NCI-H345 (cell line): ENCODE measurements around the gene STX8.
"Not testable (repeated sequence)": the region's sequence is repeated elsewhere in the genome, so short reads cannot be mapped to it uniquely, and the experiment has no call there.

Source experiments
- DNase-seq: peaks from one replicate; lab custom pipeline; 2025; lab: John Stamatoyannopoulos, UW

Gene STX8

DNA sequence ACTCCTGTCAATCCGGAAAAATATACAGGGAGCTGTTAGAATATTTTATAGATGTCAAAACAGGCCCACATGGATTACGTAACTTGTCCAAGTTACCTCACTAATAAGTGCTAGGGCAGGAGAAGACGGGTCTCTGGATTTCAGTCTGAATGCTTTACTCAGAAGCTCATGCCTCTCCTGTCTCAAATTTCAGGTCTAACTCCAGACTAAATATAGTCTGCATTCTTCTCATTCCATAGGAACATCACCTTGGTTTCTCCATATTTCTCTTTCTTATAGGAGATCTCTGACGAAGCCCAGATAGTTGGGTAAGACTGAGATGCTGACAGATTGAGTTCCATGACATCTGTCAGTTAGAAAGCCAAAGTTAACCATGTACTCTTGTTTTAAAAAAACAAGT, 174.2 kb downstream of the STX8 start:
- DNase-seq, result no peak

DNA sequence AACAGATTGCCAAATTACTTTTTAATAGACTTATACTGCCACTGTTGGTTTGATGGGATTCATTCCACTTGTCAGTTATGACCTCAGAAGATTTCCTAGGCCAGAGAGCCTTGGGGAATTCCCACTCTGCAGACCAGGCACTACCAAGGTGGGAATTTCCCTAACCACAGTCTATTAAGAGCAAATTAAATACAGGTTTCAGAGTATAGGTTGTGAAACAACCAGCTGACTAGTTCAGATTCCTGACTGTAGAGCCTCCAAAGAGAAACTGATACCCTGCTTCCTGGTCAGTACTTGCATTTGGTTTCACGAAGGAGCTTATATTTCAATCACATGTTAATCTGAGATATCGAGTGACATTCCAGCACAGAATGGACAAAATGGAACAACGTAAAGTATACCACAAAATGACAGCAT, 186.5 kb downstream of the STX8 start:
- no peak for DNase-seq

DNA sequence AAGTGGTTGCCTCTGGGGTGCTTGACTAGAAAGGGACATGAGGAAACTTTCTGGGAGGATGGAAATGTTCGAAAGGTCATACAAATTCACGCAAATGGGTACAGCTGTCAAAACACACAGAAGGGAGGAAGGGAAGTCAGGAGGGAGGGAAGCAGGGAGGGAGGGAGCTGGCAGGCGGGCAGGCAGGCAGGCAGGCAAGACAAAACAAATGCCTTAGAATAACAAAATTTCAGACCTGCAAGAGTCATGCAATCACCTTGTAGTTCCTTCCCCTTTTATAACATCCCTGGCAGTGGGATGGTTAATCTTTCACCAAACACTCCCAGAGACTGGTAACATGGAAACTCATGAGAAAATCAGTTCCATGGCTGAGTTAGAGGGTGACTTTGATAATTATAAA, 189.2 kb downstream of the STX8 start:
- no peak for DNase-seq

DNA sequence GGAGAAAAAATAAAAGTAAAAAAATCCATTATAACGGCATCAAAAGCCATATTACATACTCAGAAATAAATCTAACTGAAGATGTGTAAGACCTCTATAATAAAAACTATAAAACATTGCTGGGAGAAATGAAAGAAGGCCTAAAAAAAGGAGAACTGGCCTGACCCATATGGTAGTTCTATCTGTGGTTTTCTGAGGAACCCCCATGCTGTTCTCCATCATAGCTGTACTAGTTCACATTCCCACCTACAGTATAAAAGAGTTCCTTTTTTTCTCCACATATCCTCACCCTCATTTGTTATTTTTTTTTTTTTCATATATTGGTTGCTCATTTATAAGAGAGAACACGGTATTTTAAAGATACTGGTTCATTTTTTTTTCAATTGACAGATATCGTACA, 191.8 kb downstream of the STX8 start:
- DNase-seq, result no peak

DNA sequence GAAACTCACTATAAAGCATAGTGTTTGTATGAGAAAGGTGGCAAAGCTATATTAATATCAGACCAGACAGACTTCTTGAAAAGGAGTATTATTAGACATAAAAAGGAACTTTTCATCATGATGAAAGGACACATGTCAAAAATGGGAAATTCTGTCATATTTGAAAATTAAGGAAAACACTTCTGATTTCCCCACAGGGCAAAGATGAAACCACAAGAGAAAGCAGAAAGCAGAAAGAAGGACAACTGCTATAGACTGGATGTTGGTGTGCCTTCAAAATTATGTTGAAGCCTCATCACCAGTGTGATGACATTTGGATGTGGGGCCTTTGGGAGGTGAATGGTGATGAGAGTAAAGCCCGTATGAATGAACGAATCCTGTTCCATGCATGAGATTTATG, 193.0 kb downstream of the STX8 start:
- no peak for DNase-seq

DNA sequence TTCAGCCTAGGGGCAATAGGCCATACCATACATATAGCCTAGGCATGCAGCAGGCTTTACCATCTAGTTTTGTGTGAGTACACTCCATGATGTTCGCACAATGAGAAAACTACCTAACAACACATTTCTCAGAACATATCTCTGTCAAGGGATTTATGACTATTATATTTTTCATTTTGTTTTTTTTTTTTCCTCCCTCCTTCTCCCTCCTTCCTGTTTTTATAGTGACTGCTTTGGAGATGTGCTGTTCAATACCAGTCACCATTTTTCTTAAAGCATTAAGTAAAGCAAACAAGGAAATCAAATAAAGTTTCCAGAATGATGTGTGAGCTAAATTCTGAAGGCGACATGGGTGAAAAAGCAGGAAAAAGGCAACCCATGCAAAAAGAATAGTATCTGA, 194.6 kb downstream of the STX8 start:
- no peak for DNase-seq

DNA sequence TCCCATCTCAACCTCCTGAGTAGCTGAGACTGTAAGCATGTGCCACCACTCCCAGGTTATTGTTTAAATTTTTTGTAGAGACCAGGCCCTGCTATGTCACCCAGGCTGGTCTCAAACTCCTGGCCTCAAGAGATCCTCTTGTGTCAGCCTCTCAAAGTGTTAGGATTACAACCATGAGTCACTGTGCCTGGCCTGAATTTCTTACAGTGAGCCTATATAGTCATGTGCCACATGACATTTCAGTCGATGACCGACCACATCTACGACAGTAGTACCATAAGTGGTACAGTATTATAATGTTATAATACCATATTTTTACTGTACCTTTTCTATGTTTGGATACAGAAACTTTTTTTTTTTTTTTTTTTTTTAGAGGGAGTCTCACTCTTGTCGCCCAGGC, 195.3 kb downstream of the STX8 start:
- DNase-seq, result no peak

DNA sequence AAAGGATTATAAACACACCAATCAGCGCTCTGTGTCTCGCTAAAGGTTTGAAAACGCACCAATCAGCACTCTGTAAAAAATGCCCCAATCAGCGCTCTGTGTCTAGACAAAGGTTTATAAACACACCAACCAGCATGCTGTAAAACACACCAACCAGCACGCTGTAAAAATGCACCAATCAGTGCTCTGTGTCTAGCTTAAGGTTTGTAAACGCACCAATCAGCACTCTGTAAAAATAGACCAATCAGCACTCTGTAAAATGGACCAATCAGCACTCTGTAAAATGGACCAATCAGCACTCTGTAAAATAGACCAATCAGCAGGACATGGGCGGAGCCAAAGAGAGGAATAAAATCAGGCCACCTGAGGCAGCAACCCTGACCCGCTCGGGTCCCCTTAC, 199.4 kb downstream of the STX8 start:
- DNase-seq, result not testable (repeated sequence)

DNA sequence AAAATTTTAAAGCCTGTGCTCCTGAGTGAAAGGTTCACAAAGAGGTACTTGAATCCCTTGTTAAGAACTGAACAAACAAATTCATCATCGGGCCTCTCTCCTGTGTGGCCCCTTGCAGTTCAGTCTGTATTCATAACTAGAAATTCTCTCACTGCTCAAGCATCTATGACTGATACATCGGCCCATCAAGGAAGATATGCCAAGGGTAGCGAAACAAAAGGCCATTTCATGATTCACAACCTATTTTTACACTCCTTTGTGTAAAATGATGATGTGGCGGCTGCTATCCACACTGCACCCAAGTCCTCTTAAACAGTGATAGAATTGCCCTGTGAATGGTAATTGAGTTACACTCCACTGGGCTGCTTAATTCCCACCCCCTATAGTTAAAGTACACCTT, 204.6 kb downstream of the STX8 start:
- DNase-seq, result peak; percentile 93

DNA sequence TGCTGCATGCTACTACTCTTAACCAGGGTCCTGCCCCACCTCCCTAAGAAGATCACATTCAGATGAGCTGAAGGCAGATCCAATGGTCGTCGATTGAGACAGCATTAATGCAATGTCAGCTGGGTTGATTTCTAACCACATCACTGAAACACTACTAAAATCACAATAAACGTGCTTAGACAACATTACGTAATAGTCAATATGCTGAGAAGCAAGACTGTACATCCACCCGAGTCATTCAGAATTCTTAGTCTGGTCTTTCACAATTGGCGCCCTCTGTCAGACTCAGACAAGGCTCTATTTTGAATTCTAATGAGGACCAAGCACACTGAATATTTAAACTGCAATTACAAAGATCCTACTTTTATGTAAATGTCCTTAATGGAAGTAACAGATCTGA, 205.2 kb downstream of the STX8 start:
- peak; percentile 39 for DNase-seq

DNA sequence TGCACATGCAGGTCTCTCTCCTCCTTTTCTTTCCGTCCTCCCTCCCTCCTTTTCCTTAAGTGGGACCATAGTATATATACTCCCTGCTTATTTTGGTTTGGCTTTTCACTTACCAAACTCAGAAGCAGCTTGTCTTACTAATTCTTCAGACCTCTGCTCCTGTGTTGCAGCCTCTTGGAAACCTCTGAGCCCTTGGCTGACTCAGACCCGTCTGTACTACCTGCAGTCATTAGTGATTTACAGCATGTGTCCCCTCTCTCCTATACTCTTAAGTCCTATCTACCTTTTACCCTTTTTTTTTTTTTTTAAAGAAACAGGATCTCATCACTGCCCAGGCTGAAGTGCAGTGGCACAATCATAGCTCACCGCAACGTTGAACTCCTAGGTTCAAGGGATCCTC, 207.0 kb downstream of the STX8 start:
- DNase-seq, result no peak

DNA sequence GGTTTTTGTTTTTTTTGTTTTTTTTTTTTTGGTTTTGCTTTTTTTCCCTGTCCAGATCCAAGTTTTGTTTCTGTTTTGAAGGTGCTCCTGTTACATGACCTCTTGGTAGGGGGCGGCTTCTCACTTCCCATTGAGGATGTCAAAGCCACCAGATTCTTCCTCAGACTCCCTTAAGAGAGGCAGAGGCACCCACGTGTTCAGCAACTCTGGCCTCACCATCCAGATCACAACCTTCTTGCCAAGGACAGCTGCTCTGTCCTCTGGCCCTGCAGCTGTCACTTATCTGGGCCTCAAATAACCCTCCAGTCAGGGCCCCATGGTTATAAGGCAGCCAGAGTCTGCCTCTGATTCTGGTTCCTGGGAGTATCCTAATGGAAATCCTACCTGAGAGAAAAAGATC, 208.5 kb downstream of the STX8 start:
- DNase-seq, result no peak

DNA sequence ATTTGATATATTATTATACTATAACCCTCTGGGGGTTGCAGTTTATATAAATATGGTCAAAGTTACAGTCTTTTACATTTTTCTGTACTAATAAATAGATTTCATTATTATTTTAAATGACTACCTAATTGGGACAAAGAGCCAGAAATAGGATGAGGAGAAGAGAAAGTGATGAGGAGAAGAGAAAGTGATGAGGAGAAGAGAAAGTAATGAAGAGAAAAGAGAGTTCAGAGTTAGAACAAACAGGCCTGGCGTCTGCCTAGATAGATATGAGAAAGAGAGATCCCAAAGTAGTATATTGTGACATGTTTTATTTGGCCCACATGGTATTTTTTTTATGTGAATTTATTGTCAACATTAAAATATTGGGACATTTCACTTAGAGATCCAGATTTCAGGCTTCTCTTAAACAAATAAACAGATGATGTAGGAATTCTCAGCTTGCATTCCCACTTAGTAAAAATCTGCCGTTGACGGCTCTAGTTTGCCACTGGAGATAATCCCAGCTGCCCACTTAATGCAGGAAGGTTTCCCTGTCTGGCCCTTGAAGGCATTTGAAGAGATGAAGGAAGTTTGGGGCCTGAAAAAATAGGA, 210.7 kb downstream of the STX8 start:
- no peak for DNase-seq

DNA sequence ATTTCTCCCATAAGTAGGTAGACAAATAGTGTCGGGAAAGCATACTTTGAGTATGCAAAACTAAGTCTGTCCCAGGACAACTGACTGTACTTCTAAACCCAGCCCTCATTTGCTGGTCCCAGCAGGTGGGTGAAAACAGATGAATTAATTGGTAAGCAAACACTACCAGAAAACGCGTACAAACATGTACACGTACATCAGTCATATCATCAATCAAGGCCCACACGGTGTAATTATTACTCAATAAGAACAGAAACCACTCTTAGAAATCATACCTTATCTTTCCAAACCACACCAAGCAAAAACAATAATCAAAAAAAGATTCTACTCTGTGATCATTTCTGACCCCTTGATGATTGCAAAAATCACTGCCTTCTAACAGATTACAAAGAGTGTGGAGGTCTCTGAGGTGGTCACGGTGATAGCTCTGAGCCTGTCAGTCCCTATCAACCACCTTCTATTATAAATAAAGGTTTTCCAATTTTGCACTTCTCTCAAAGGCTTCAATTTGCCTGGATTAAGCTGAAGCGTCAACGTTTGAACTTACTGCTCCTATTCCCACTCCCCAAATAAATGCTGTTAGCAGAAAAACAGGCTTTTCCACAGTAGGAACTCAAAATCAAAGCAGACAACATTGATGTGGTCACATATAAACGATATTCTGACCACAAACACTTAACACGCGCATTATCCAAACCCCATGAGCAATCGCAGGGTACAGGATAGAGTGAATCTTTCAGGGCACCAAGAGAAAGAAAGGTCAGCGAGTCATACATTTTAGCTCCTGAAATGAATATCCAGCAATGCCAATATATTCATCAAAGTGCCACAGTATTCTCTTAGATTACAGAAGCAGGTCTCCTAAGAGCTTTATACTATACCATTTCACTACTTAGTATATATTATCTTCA, 211.9 kb downstream of the STX8 start:
- DNase-seq, result no peak

DNA sequence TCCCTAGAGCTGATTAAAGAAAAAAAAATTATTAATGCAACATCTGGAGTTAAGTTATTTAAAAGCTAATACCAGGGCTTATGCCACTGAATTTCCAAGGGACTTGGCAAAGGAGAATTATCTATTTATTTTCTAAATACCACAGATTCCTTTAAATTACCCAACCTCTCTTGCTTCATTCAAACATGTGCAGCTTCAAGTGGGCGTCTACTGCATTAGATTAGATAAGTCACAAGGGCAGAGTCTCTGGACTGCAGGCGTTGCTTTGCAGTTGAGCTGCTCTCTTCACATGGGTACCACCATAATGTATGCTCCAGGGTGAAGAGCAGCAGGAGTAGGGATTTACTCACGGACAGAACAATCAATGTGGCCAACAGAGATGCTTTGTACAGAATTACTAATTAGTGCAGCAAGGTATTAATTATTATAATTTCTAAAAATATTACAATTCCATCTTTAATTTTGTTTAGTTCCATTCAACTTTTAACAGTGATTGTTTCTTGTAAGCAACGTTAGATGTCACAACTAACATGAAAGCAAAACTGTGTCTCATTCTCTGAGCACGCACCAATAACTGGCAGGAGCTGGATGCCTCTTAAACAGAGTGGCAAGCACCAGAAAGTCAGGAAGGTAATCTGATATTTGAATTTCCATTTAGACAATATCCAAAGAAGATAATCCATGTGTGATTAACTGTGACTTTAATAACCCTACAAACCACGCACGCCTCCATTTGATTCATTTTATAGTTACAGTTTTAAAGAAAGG, 214.2 kb downstream of the STX8 start:
- DNase-seq, result no peak

DNA sequence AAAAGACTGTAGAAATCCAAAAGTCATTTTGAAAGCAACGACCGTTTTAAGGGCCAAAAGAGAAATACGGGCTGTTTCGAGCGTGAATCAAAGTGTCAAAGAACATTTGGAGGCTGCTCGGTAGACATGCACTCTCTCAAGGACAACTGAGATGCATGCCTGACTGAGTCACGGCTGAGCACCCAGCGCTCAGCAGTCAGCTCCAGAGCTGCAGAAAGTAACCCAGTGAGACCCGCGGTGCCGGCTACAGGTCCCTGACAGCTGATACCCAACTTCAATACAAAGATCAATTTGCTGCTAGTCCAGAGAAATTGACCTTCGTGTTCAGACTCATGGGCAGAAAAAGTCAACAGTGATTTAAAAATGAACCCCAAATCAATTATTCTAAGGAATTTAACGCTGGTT, 214.9 kb downstream of the STX8 start:
- no peak for DNase-seq

DNA sequence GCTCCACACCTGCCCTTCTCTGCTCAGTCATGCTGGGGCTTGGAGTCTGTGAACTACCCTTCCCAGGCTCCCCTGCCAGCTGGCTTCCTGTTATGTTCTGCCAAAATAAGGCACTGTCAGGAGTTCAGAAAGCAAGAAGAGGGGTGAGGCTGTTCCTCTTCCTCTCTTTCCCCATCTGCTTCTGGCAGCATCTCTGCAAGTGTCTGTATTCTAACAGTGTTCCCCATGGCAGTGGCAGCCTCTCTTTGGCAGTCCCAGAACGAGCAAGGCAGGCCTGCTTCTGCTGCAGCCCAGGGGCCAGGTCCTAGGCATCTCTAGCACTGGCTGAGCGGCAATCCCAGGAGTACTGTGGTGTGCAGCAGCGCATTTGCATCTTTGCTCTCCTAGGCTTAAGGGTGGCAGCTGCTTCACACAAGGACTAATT, 219.1 kb downstream of the STX8 start:
- no peak for DNase-seq

DNA sequence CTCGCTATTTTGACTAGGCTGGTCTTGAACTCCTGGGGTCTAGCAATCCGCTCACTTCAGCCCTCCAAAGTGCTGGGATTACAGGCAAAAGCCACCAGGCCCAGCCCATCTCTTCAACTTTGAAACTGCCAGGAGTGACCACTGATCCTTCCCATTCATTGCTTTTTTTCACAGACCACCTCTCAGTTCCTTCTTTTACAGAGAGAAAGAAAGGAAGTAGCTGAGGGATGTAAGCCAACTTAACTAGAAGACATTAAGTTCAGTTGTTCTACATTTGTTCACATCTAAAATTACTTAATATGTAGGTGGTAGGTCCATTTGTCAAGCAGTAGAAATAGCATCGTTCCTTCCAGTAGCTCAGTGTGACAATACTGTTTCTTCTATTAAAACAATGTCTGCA, 219.8 kb downstream of the STX8 start:
- no peak for DNase-seq

DNA sequence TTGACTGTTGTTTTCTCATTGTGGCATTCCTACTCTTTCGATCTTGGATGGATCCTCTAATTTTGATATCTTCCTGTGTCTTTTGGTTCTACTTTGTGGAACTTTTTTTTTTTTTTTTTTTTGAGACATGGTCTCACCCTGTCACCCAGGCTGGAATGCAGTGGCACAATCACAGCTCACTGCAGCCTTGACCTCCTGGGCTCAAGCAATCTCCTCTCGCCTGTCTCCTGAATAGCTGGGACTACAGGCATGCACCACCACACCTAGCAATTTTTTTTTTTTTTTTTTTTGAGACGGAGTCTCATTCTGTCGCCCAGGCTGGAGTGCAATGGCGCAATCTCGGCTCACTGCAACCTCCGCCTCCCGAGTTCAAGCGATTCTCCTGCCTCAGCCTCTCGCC, 220.4 kb downstream of the STX8 start:
- not testable (repeated sequence) for DNase-seq

DNA sequence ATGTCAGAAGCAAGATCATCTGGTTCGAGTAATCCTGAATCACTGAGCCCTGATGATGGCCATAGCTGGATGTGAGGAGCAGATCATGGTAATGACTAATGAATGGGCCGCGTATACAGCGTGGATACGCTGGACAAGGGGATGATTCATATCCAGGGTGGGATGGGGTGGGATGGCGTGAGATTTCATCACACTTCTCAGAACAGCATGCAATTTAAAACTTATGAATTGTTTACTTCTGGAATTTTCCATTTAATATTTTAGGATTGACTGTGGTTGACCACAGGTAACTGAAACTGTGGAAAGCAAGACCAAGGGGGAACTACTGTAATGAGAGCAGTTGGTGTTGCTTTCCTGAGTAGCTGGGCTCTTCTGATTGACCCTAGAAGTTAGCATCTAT, 225.5 kb downstream of the STX8 start:
- no peak for DNase-seq

DNA sequence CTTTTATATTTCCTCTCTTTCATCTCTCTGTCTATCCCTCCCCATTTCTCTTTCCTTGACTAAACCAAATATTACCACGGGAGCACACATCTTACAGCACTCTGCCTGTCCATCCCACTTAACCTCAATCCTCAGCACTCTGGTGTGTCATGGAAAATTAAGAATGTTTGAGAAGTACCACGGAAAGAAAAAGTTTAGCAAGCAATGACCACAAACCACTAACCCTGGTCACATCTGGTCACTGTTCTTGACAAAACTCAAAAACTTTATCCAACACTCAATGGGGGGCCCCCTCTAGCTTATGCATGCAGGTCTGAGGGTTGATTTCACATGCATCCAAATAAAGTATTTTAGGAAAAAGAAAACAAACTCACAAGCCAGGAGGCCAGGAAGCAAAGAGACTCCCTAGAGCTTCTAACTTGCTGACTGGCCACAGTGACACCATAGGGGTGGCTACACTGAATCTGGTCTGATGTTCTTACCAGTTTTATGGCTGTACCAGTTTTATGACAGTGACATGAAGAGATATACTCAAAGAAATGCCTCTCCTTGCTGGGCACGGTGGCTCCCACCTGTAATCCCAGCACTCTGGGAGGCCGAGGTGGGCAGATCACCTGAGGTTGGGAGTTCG, 229.2 kb downstream of the STX8 start:
- DNase-seq, result no peak

DNA sequence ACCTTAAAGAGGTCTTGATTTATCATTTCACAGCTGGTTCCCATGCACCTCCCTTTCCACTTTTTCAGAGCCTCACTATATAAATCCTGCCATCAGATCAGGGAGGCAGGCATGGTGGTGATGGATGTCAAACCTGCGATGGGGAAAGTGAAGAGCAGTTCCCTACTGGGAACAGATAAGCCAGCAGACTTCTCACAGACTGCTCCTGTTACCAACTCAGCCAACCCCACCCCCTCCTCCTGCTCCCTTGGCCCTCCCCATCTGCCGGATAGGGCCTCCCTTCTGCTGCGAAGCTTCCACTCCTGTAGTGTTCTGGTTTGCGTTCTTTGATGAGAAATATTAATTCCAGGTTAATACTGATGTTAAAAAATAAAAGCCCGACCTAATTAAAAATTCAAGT, 232.1 kb downstream of the STX8 start:
- no peak for DNase-seq

DNA sequence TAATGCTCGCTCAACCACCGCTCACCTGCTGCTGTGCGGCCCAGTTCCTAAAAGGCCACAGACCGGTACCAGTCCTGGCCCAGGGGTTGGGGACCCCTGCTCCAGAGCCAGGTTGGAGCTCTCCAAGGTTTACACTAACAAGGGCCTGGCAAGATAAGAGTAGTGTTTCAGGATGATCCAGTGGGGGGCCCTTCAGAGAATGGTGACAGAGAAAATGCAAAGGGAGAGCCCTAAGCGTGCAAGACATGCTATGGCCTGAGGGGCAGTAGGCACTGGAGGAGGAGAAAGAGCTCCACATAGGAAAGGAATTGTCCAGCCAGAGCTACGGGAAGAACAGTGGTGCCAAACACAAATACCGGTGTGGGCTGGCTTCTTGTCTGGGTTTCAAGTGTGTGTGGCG, 233.4 kb downstream of the STX8 start:
- no peak for DNase-seq
